SK-N-SH treated with all-trans-retinoic acid at 6 μM for 48 hours (cell line): ENCODE results near the gene ZFHX3.

ENCODE experiments used
- ISL1 ChIP-seq: fragments of 250-450 bp; sonication (Bioruptor Pico); IDR thresholded peaks from 2 replicates; pipeline ENCODE4 v2.1.2; 2022; ENCODE audit warnings: mild to moderate bottlenecking, moderate library complexity
- TOX ChIP-seq: fragments of 250-450 bp; sonication (Bioruptor Pico); IDR thresholded peaks from 2 replicates; pipeline ENCODE4 v1.8.0; 2021; ENCODE audit warnings: mild to moderate bottlenecking, moderate library complexity, borderline replicate concordance

GRCh38 chr16:73047221-73047535 lies 750 bp downstream of the ZFHX3 start:
- TF ChIP-seq ISL1 (CRISPR knock-in tag) (no peak), TOX (CRISPR knock-in tag) (no peak)
